Activated T-cell treated with anti-CD3 and anti-CD28 coated beads, Interleukin-2, amount 50 U/mL, for 24 hours (primary cell): ENCODE results near the gene GLIPR1L2.

Source experiments
- DNase-seq: peaks from one replicate; pipeline ENCODE4 v3.0.0-alpha.2; 2020
- H3K27ac Mint-ChIP-seq: 2 replicates; pipeline ENCODE4 v1.8.0; 2020; ENCODE audit warnings: mild to moderate bottlenecking, mixed read lengths
- H3K27me3 Mint-ChIP-seq: 2 replicates; pipeline ENCODE4 v1.8.0; 2020; ENCODE audit warnings: mixed read lengths
- H3K36me3 Mint-ChIP-seq: 2 replicates; pipeline ENCODE4 v1.8.0; 2020; ENCODE audit warnings: low read depth, mixed read lengths
- H3K4me1 Mint-ChIP-seq: 2 replicates; pipeline ENCODE4 v1.8.0; 2020; ENCODE audit warnings: low read depth, mixed read lengths
- H3K4me3 Mint-ChIP-seq: 2 replicates; pipeline ENCODE4 v1.8.0; 2020; ENCODE audit warnings: mild to moderate bottlenecking, moderate library complexity, mixed read lengths
- H3K9me3 Mint-ChIP-seq: 2 replicates; pipeline ENCODE4 v1.8.0; 2020; ENCODE audit warnings: mixed read lengths

Gene GLIPR1L2

DNA sequence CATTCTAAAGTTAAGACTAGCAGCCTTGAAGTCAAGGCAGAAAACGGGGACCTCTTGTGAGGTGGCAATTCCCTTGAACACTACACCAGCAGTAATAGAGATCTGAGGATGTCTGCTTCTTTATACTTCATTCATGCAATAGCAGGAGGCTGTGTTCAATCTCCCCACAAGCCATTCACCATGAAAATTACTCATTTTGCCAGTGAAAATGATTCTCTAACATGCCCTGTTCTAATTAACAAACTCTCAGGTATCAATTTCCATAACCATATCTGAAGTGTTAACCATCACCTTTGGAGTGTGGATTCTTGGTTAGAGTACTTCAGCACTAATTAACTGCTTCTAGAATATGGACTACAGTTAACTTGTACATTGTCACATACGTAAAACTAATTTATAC is 86.2 kb downstream of the GLIPR1L2 start:
- Mint-ChIP-seq H3K4me1 (peaks cover 65% of the 10 kb centered on the region), H3K27ac (peak overlapping the region; percentile 18), H3K4me3 (no peak overlapping the region), H3K36me3 (peaks cover 2% of the 10 kb centered on the region), H3K9me3 (no peaks in the 10 kb centered on the region), H3K27me3 (peaks cover 4% of the 10 kb centered on the region)
- DNase-seq: no peak

DNA sequence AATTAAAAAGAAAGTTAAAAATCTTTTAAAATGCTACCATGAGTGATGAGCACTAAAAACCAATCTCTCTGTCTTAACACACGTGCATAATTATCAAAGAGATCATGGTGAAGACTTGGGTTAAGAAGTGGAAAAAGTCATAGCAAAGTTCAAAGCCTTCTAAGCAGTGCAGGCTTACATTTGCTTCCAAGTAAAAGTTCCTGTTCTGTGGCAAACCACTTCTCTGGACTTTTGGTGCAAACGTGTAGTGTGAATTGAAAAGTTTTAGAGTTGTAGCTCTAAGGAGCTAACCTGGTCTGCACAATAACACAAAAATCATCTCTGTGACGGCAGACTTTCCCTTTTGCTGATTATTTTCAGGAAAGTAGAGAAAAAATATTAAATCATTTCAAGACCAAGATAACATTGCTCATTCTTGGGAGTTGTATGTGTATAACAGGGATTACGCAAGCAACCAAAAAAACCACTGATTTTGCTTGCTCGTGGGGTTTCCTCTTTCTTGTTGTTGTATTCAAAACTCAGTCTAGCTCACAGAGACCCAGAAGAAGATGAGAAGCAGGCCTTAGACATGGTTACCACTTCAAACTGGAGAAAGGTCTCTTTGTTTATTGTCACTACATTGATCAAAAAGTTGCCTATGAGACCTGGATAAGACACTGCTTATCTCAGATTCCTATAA is 87.4 kb downstream of the GLIPR1L2 start:
- Mint-ChIP-seq H3K27me3 (peaks cover 4% of the 10 kb centered on the region), H3K27ac (peak overlapping the region; percentile 97), H3K4me1 (peaks cover 76% of the 10 kb centered on the region), H3K9me3 (no peaks in the 10 kb centered on the region), H3K36me3 (peaks cover 4% of the 10 kb centered on the region), H3K4me3 (peak overlapping the region; percentile 4)
- no peak for DNase-seq

- peak overlapping the region; percentile 97 for H3K27ac Mint-ChIP-seq
- H3K9me3 Mint-ChIP-seq: no peaks in the 10 kb centered on the region
- H3K36me3 Mint-ChIP-seq: peaks cover 11% of the 10 kb centered on the region
- no peak for DNase-seq
- no peaks in the 10 kb centered on the region for H3K27me3 Mint-ChIP-seq
- peak overlapping the region; percentile 85 for H3K4me3 Mint-ChIP-seq
- H3K4me1 Mint-ChIP-seq: peaks cover 94% of the 10 kb centered on the region
These were observed 89.1 kb downstream of the GLIPR1L2 start for GRCh38 chr12:75479963-75480461.

DNA sequence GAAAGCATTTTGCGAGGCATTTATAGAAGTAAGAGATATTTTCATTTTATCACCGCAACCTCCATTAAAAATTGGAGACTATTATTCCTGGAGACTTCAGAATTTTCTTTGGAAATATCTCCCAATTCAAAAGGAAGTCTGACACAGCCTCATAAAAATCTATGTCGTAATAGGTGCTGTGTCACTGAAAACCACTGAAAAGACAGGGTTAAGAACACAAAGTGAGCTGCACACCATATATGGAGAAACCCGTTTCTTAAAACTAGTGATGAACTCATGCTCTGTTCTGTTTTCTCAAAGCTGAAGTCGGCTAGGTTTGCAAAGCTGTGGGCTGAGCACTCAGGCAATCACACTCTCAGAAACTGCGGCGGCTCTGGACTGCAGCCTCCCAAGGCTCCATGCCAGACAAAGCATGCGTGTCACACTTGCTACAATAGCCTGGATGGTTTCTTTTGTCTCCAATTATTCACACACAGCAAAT is 89.6 kb downstream of the GLIPR1L2 start, which contains the start of gene GLIPR1:
TSS of gene GLIPR1 (plus strand) at position 287 of the 481 bp plus-strand sequence. CDS start at position 413, 126 bp downstream.
- H3K27me3 Mint-ChIP-seq: no peaks in the 10 kb centered on the region
- DNase-seq: peak; percentile 78
- peak within 1 kb of the TSS; percentile 97 for H3K27ac Mint-ChIP-seq
- H3K4me1 Mint-ChIP-seq: peaks cover 96% of the 10 kb centered on the region
- peak within 1 kb of the TSS; percentile 85 for H3K4me3 Mint-ChIP-seq
- H3K36me3 Mint-ChIP-seq: peaks cover 13% of the 10 kb centered on the region
- H3K9me3 Mint-ChIP-seq: no peaks in the 10 kb centered on the region

DNA sequence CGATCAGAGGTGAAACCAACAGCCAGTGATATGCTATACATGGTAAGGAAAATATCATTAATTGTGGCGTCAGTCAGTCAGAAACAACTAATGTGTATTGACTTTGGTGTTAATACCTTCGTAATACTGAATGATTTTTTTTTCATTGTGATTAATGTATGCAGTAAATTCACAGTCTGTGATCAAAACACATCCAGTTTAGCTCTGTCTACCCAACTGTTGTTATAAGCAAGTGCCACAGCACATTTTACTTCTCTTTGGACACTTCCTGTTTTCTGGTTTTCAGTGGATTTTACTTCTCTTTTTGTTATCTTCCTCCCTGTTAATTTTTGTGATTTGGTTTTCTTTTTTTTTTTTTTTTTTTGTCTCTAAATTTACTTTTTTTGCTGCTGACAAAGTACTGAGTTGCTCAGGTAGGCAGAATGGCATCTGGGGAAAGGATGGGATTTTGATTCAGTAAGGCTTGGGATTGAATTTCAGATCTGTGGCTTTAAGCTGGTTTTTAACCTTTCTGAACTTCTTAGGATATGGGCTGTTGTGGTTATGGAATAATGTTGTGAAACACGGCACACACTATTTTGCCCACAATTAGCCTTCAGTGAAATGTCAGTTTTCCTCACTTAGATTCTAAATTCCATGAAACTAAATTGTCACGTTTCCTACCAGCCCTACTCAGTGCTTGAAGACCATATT is 90.3 kb downstream of the GLIPR1L2 start:
- Mint-ChIP-seq H3K27ac (peak overlapping the region; percentile 97), H3K36me3 (peaks cover 17% of the 10 kb centered on the region), H3K4me1 (peaks cover 95% of the 10 kb centered on the region)

GRCh38 chr12:75481774-75482173 is 90.9 kb downstream of the GLIPR1L2 start:
- H3K9me3 Mint-ChIP-seq: no peaks in the 10 kb centered on the region
- no peak for DNase-seq
- H3K4me1 Mint-ChIP-seq: peaks cover 95% of the 10 kb centered on the region
- peak overlapping the region; percentile 97 for H3K27ac Mint-ChIP-seq
- H3K36me3 Mint-ChIP-seq: peaks cover 21% of the 10 kb centered on the region
- peak overlapping the region; percentile 85 for H3K4me3 Mint-ChIP-seq
- no peaks in the 10 kb centered on the region for H3K27me3 Mint-ChIP-seq

More for the DNA sequence above, 90.3 kb downstream of the GLIPR1L2 start:
- no peaks in the 10 kb centered on the region for H3K27me3 Mint-ChIP-seq
- DNase-seq: no peak
- H3K4me3 Mint-ChIP-seq: peak overlapping the region; percentile 85
- H3K9me3 Mint-ChIP-seq: no peaks in the 10 kb centered on the region
